LHCN-M2 (cell line): ENCODE data around the gene DUSP9. TPM values are rescaled to one million over a fixed set of nuclear protein-coding genes. Genes with fewer than 3 reads are reported as not detected.

Experiments used
- DNase-seq: peaks from one replicate; pipeline ENCODE4 v3.0.0-alpha.2; 2012; ENCODE audit warnings: low read depth
- total RNA-seq: library from RNA; depleted of rRNA; stranded (reverse); fragments of >200 nt; gene quantifications from 2 replicates; pipeline ENCODE4 v1.2.3, GENCODE V29; 2014

The DUSP9 gene
- total RNA-seq, 1 experiment from 2014 or later: not detected

DNA sequence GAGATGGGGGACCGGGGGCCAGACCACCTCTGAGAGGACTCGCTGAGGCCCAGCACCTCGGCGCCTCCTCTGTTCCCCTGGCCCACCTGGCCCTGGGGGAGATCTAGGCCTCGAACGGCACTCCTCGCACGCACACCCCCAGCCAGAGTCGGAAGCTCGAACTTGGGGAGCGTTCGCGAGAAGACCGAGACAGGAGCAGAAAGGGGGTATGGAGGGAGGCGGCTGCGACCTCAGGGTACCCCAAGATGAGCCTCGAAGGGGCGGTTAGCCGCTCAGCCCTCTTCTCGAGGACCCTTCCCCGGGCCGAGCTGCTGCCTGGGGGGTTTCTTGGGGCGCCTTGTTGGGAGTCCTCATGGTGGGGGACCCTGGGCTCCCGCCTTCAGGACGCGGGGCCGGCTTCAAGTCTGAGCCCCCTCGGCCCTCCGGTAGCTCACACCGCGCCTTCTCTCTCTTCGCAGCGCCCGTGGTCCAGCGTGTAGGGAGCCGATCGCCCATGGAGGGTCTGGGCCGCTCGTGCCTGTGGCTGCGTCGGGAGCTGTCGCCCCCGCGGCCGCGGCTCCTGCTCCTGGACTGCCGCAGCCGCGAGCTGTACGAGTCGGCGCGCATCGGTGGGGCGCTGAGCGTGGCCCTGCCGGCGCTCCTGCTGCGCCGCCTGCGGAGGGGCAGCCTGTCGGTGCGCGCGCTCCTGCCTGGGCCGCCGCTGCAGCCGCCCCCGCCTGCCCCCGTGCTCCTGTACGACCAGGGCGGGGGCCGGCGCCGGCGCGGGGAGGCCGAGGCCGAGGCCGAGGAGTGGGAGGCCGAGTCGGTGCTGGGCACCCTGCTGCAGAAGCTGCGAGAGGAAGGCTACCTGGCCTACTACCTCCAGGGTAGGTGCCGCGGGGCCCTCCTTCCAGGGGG lies 706 bp downstream of the DUSP9 start:
- no peak for DNase-seq

DNA sequence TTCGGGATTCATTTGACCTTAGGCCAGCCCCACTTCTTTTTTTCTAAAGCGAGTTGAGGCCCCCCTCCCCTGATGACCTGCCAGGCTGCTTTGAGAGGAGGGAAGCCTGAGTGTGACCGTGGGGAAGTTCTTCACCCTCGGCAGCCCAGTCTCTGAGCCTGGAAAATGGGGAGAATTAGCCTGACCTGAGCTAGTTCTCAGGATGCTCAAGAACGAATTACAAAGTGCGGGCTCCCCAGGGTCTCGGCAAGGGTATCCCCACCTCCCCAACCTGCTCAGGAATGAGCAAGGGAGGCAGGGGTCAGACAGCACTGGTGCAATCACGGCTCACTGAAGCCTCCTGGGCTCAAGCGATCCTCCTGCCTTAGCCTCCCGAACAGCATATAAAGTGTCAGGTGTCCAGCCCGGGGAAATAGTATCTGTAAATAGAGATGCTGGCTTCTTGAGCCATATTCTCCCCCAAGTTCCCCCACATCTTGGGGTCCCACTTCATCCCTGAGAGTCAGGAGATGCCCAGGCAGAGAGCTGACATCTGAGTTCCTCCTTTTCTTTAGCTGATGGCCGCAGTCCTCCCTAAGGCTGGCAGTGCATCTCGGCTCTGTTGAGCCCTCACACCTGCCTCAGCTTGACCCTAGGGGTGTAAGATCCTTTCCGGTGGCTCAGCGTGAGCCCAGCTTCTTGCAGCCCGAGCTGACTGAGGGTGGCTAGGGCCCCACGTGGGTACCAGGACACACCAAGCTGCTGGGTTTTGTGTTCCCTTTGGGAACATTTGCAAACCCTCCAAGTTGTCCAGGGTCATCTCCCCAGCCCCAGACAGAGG lies 1.6 kb downstream of the DUSP9 start:
- no peak for DNase-seq

DNA sequence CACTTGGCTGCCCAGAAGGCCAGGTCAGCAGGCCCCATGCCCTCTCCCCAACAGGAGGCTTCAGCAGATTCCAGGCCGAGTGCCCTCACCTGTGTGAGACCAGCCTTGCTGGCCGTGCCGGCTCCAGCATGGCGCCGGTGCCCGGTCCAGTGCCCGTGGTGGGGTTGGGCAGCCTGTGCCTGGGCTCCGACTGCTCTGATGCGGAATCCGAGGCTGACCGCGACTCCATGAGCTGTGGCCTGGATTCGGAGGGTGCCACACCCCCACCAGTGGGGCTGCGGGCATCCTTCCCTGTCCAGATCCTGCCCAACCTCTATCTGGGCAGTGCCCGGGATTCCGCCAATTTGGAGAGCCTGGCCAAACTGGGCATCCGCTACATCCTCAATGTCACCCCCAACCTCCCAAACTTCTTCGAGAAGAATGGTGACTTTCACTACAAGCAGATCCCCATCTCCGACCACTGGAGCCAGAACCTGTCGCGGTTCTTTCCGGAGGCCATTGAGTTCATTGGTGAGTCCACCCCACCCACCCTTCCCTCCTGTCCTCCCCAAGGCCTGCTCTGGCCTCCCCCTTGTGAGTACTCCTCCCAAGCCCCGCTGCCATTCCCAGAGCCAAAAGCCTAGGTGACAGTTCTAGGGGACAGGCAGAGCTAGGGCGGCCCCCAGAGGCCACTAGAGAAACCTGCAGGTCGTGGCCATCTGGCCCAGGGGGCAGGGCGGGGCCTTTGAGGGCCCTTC lies 2.3 kb downstream of the DUSP9 start:
- peak; percentile 22 for DNase-seq

DNA sequence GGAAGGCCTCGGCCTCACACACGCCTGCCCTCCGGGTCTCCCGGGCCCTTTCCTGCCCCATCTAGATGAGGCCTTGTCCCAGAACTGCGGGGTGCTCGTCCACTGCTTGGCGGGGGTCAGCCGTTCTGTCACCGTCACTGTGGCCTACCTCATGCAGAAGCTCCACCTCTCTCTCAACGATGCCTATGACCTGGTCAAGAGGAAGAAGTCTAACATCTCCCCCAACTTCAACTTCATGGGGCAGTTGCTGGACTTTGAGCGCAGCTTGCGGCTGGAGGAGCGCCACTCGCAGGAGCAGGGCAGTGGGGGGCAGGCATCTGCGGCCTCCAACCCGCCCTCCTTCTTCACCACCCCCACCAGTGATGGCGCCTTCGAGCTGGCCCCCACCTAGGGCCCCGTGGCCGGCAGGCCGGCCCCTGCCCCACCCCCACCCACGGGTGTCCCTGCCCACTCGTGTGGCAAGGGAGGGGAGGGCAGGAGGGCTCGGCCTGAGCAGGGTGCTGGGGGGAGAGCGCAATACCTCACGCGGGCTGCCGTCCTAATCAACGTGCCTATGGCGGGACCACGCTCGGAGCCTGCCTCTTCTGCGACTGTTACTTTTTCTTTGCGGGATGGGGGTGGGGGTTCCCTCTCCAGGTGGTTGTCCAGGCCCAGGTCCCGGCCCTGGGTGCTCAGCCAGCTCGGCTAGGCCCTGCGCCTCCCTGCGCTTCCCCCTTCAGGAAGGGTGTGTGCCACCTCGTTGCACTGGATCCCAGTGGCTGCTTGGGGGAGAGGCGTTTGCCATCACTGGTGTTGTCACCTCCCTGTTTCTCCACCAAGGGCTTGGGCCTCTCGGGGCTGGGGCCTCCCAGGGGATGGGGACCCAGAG lies 3.1 kb downstream of the DUSP9 start:
- DNase-seq: no peak

DNA sequence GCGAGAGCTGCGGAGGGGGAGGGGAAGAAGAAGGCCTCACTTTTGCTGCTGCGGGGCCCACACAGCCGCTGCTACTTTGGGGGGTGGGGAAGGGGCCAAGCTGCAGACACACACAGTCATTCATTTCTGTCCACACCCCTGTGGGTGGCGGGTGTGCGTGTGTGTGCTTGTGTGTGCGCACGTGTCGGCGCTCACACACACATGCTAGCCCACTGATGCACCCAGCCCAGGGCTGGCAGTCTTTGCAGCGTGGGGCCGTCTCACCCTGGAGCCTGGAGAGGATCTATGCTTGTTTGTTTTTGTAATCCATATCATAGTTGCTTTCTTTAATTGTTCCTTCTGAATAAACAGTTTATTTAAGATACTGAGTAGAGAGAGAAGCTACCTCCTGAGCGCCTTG lies 4.0 kb downstream of the DUSP9 start:
- no peak for DNase-seq

DNA sequence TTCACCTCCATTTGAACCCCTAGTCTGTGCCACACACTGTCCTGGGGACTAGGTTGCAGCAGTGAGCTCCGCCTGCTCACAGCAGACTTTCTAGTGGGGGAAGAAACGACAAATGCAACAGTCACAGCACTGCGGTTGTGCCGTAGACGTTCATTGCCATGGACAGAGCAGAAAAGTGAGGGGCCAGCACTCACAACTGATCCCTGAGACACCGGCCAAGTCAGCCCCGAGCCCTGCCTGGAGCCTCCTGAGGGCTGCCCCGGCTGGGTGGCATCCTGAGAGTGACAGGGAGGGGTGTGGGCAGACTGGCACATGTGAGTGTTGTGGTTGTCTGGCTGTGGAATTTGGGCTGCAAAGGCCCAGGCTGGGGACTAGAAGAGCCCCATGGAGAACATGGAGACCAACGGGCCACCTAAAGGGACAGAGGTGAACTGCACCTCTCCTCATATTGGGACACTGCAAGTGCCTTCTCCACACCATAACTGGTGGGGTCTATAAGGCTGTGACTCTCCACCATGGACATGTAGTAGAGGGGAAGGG lies 4.6 kb downstream of the DUSP9 start:
- no peak for DNase-seq

DNA sequence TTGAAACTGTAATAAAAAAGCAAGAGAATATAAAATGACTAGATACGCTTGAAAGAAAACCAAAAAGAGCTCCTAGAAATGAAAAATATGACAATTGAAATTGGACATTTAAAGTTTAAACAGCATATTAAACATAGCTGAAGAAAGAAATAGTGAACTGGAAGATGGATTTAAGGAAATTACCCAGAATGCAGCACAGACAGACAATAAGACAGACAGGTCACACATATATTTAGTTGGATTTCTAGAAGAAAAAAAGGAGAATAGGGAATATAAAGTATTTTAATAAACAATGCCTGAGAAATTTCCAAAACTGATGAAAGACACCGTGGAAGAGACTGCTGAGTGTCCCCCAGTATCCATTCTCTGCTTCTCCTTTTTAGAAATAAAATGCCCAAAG lies 6.6 kb downstream of the DUSP9 start:
- no peak for DNase-seq

DNA sequence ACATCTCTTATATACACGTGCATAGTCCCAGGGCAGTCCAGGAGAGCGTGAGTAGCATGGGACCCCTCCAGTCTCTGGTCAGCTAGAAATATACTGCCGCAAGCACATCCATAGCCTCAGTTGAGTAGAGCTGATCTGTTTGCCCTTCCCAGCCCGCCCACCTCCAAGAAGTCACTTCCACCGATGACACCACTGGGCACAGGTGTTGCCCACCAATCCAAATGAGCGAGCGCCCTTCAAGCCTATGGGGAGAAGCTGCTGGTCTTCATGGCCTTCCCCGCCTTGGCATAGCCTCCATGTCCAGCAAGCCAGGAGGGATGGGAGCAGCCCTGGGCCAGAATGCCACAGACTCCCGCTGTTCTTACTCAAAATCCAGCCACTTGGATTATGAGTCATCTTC lies 10.2 kb downstream of the DUSP9 start:
- DNase-seq: no peak

DNA sequence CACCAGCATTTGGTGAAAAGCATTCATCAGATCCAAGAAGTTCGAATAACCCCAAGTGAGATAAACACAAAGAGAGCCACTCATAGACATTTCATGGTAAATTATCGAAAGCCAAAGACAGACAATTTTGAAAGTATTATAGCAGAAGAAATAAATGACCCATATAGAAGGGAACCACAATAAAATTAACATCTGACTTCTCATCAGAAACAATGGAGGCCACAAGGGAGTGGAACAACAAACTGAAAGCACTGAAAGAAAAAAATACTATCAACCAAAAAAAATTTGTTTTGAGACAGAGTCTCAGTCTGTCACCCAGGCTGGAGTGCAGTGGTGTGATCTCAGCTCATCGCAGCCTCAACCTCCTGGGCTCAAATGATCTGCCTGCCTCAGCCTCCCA lies 12.3 kb downstream of the DUSP9 start:
- no peak for DNase-seq

DNA sequence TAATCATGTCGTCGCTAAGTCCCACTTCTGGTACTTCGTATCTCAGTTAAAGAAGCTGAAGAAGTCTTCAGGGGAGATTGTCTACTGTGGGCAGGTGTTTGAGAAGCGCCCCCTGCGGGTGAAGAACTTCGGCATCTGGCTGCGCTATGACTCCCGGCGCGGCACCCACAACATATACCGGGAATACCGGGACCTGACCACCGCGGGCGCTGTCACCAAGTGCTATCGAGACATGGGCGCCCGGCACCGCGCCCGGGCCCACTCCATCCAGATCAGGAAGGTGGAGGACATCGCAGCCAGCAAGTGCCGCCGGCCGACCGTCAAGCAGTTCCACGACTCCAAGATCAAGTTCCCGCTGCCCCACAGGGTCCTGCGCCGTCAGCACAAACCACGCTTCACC lies 15.3 kb downstream of the DUSP9 start:
- no peak for DNase-seq

DNA sequence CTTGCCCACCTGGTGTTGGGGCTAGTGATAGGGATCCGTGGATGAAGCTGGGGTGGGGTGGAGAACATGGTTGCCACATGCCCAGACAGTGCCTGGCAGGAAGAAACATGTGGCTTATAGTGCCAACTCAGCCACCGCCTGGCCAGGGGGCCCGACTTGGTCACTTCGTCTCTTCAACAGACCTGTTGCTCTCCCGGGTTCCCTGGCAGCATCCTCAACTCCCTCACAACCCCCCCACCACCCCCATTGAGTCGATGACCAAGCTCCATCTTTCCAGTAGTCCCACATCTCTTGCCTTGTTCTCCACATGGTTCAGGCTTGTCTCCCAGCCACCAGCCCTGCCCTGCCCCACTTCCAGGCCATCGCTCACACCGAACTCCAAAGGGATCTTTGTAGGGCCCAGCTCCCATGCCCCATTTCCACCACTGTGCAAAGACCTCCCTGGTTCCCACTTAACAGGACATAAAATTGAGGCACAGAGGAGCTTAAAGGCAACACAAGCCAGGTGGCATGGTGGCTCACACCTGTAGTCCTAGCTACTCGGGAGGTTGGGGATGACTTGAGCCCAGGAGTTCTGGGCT lies 18.8 kb downstream of the DUSP9 start:
- no peak for DNase-seq

DNA sequence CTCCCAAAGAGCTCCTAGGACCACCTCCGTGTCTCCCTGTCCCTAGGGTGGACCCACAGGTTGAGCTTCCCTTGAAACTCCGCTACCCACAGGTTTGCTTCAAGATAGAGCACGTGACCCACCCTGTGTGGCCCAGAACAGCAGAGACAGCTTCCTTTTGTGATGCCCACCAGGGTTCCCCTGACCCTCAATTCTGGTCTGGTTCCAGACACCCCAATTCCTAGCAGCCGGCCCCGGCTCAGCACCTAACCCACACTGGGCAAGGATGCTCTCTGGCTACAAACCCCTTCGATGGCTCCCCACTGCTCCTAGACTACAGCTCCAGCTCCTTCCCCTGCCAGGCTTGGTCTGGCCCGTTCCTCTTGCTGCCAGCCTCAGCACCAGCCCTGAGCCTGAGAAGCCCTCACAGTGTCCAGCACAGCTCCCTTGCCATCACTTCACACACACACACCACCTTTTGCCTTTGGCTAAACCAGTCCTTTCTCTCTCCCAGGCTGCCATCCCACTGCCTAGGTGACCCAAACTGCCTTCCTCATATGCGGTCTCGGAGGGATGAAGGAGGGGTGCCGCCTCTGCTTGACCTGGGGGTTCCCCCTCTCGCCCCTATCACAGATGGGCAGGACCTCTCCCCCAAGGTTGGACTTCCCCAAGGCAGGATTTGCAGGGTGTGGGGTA lies 20.4 kb downstream of the DUSP9 start:
- no peak for DNase-seq

DNA sequence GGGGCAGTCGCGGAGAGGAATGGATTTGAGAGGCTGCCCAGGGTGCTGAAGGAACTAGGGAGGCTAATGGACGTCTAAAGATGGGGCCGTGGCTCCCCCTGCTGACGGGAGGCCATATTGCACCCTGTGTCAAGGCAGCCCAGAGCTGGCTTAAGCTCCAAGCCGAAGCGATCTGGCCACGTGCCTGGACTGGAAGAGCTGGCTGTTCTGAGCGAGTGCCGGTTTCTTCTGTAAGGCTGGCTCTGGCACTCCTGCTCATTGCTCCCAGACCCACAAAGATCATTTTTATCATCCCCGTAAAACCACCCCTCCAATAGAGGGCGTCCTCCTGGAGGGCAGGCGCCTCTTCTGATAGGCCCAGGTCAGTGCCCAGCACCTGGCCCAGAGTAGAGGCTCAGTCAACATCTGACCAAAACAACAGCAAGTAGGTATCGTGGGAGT lies 21.0 kb downstream of the DUSP9 start:
- peak; percentile 54 for DNase-seq

DNA sequence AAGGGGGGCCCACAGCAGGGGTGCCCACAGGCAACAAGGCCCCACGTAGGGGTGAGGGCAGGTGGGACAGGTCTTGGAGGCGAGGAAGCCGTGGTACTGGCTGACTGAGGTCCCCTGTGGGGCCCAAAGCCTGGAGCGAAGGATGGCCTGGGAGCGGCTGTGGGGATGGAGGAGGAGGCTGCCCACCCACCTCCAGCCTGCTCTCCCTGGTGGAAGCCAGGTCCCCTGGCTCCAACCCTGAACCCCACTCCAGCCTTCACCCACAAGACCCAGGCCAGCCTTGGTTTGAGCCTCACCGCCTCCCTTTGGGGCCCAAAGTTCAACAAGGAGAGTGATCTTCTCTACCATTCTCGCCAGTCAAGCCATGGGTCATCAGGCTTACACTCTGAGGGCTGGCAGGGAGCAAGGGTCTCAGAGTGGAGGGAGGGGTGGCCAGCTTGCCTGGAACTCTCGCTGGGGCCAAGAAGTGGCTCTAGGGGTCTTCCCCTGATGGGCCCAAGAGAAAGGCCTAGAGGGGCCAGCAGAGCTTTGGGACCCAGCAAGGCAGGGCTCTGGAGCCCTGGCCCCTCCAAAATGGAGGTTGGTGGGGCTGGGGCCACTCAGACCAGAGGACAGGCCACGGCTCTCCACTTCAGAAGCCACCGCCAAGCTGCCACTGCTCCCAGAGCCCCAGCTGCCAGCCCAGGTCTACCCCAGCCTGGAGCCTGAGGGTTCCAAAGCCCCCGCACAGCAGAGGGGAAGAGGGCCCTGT lies 21.6 kb downstream of the DUSP9 start:
- DNase-seq: no peak

DNA sequence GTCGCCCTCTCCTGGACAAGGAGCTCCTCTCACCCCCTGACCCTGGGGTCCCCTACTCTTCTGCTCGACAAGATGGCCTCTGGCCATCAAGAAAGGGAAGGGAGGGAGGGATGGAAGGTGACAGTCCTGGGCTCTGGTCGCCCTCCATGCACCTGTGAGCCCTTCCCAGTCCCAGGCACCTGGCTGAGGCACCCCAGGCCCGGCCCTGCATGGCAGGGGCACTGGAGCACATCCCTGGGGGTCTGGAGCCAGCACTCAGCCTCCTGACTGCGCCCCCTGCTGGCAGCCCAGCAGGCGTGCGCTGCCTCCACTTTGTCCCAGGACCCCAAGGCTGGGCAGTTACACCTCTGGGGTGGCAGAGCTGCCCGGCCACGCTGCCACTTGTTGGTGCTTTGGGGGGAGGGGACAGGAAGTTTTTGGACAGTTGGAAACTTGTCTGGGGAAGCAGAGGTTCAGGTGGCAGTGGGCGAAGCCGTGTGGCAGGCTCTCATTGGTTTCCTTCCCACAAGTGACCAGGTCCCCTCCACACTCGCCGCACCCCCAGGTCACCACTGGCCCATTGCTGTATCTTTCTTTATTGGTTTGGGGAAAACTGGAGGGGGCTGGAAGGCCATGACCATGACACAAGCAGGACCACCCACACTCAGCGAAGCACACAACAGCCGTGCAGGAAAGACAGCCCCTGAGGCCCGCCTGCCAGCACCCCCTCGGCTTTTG lies 22.3 kb downstream of the DUSP9 start:
- no peak for DNase-seq

DNA sequence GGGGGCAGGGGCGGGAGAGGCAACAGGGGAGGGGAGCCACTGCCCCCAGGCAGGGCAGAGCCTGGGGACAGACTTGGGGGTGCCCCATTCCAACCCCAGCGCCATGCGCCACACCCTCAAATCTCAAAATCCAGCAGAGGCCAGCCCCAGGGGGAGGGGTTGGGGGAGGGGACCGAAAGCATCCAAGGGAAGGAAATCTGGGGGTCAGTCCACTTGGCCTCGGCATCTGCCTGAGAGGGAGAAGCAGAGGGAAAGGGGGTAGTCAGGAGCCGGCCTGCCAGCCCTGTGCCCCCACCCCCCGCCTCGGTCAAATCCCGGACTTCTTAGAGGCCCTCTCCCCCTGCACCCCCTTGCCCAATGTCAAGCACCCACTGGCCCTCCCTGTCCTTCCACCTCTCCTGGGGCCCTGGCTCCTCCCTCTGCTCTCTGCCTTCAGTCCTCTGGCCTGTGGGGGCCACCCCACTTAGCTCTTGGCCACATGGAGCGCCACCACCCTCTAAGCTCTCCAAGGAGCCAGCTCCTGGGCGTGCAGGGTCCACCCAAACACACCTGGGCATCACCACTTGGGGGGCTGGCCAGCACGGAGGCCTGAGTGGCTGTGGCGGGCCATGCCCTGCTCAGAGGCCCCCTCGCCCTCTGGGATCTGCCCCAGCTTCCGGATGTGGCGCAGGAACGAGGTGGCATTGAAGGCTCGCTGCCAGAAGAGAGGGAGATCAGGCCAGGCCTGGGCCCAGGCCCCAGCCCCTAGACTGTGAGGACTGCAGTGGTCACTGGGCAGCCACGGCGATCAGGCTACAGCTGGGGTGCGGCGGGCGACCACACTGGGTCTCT lies 23.1 kb downstream of the DUSP9 start:
- no peak for DNase-seq
